Ovary (tissue), 3 donors: Measurements from ENCODE around the gene PGBD1.

Source experiments
- EP300 ChIP-seq: sonication (generic); formaldehyde crosslinking; IDR thresholded peaks from one replicate; pipeline ENCODE4 v1.6.1; 2017; ENCODE audit warnings: antibody characterized with exemption
- TF ChIP-seq, protein P1 (sequence below), 3 donors: fragments of 450-650 bp in 2 of 3; fragments of 200-600 bp in 1 of 3; IDR thresholded peaks; one replicate each; pipeline versions ENCODE4 v1.5.1 to v1.8.0; 2016 to 2022; ENCODE audit warnings: antibody characterized with exemption in 3 of 3, mild to moderate bottlenecking in 1 of 3
- donor health status: DM: no; HTN: no; CAD: no.

DNA sequence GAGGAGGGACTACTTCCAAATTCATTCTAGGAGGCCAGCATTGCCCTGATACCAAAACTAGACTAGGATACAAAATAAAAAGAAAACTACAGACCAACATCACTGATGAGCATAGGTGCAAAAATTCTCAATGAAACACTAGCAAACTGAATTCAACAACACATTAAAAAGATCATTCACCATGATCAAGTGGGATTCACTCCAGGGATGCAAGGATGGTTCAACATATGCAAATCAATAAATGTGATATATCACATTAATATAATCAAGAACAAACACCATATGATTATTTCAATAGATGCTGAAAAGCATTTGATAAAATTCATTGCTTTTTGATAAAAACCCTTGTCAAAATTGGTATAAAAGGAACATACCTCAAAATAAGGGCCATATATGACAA, 10.2 kb downstream of the PGBD1 start:
- no peak for TF ChIP-seq EP300
- TF ChIP-seq, protein P1, sequence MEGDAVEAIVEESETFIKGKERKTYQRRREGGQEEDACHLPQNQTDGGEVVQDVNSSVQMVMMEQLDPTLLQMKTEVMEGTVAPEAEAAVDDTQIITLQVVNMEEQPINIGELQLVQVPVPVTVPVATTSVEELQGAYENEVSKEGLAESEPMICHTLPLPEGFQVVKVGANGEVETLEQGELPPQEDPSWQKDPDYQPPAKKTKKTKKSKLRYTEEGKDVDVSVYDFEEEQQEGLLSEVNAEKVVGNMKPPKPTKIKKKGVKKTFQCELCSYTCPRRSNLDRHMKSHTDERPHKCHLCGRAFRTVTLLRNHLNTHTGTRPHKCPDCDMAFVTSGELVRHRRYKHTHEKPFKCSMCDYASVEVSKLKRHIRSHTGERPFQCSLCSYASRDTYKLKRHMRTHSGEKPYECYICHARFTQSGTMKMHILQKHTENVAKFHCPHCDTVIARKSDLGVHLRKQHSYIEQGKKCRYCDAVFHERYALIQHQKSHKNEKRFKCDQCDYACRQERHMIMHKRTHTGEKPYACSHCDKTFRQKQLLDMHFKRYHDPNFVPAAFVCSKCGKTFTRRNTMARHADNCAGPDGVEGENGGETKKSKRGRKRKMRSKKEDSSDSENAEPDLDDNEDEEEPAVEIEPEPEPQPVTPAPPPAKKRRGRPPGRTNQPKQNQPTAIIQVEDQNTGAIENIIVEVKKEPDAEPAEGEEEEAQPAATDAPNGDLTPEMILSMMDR (IDR thresholded peaks at IDR 0.05), result no peak
